Activated CD4-positive, alpha-beta T cell treated with anti-CD3 and anti-CD28 coated beads, Interleukin-2, amount 10 ng/mL, durations not matched to agents 7 days and 5 days (primary cell): ENCODE measurements around the gene WDR64. TPM values are rescaled to one million over a fixed set of nuclear protein-coding genes. Genes with fewer than 3 reads are reported as not detected.

Source experiments
- CTCF ChIA-PET: fragments of 350-600 bp; sonication (Branson Sonifier 250); formaldehyde crosslinking; loops from one replicate; lab custom pipeline; 2021; ENCODE audit warnings: antibody characterized with exemption; lab: Charles Lee
- POLR2A ChIA-PET: fragments of 350-600 bp; sonication (Branson Sonifier 250); formaldehyde crosslinking; loops from one replicate; lab custom pipeline; 2021; ENCODE audit warnings: antibody characterized with exemption; lab: Charles Lee
- DNase-seq: peaks from one replicate; pipeline ENCODE4 v3.0.0-alpha.2; 2020
- H3K27ac Mint-ChIP-seq: one replicate; pipeline ENCODE4 v1.8.0; 2021; ENCODE audit warnings: mild to moderate bottlenecking, moderate library complexity, mixed read lengths
- H3K27me3 Mint-ChIP-seq: one replicate; pipeline ENCODE4 v1.8.0; 2021; ENCODE audit warnings: mixed read lengths
- H3K36me3 Mint-ChIP-seq: one replicate; pipeline ENCODE4 v1.8.0; 2021; ENCODE audit warnings: low read depth, mixed read lengths
- H3K4me1 Mint-ChIP-seq: one replicate; pipeline ENCODE4 v1.8.0; 2021; ENCODE audit warnings: mixed read lengths
- H3K4me3 Mint-ChIP-seq: one replicate; pipeline ENCODE4 v1.8.0; 2021; ENCODE audit warnings: mild to moderate bottlenecking, moderate library complexity, mixed read lengths
- H3K9me3 Mint-ChIP-seq: one replicate; pipeline ENCODE4 v1.8.0; 2021; ENCODE audit warnings: mixed read lengths
- total RNA-seq, 2 experiments: library from RNA; stranded (reverse); gene quantifications; one replicate each; pipeline ENCODE4 v1.2.3, GENCODE V29; 2021

The WDR64 gene
- total RNA-seq, 2 experiments from 2014 or later, result 0.21 to 0.22 TPM

DNA sequence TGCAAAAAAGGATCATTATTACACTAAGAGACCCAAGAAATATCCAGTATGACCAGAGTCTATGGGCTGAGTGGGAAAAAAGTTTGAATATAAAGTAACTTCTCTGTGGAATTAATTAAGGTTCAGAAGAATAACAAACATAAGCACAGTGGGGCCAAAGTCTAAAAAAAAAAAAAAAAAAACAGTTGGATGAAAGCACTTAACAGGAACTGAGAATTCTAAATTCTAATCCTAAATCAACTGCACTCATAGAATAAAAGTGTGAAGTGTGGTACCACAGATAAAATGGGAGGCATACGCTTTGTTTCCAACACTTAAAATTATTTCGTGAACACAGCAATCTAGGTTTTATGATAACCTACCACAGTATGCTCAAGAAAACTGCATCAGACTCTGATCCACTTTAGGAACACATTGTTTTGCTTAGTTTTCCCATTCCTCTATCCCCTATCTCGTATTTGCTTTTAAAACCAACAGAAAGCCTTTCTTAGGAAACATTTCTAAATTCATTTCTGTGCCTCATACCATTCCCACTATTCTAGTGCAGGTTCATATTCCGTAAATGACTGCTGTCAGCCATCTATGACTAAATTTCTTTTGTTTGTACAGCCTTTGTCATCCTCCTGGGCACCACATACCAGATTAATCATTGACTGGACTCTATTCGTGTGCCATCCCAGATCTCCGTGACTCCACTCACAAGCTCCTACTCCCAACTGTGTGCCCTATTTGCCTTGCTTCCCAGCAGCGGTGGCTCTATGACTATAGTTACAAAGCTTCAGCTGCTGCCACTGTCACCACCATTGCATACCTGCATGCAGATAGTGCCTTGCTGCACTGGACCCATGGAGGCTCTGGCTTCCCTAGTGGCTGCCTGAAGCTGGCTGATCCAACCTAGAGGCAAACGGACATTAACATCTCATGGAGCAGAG lies 36.8 kb upstream of the WDR64 start:
- Mint-ChIP-seq H3K9me3 (no peaks in the 10 kb centered on the region), H3K36me3 (peaks cover 4% of the 10 kb centered on the region), H3K27me3 (no peaks in the 10 kb centered on the region), H3K4me1 (peaks cover 3% of the 10 kb centered on the region), H3K4me3 (no peak overlapping the region), H3K27ac (no peak overlapping the region)
- CTCF ChIA-PET, result no interaction called here
- POLR2A ChIA-PET, result no interaction called here
- no peak for DNase-seq

DNA sequence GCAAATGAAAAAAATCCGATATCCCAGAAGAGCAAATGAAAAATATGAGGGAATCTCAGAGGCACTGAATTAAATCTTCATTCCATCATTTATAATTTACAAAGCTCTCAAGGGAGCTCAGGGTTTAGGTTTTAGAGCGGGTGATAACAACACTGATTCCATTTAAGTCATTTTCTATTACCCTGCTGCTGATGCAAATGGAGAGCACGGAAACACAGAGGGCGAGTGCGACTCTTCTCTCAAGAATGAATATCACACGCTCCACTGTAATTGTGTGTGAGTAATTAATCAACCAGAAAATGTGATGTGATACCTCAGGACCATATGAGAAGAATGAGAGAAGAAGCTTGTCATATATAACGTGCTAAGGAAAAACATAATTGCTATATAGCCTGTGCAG lies 34.7 kb upstream of the WDR64 start:
- H3K4me3 Mint-ChIP-seq, result no peak overlapping the region
- H3K36me3 Mint-ChIP-seq, result peaks cover 4% of the 10 kb centered on the region
- ChIA-PET POLR2A (no interaction called here), CTCF (interaction anchor here (1.2 to 1.5 kb wide), 3 partner anchors 9 to 18 kb away, joined by 3 to 5 read pairs (median 4); no protein-coding TSS in a partner anchor)
- no peaks in the 10 kb centered on the region for H3K27me3 Mint-ChIP-seq
- H3K4me1 Mint-ChIP-seq, result peaks cover 3% of the 10 kb centered on the region
- H3K27ac Mint-ChIP-seq, result no peak overlapping the region
- H3K9me3 Mint-ChIP-seq, result no peaks in the 10 kb centered on the region
- no peak for DNase-seq

DNA sequence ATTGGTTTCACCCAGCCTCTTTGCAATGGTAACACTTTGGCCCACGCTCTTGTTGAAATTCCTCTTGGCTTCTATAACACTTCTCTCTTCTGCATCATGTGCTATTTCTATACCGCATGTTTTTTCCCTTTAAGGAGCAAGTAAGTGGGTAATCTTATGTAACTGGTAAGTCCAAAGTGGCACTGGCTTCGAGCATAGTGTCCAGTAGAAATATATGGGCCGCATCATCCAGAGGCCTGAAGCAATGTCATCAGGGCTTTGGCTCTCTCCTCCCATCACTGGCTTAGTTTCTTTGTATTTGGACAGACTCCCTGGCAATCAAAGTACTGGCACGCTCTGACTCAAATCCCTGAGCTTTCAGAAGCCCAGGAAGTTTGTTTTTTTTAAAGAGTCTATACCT lies 29.4 kb upstream of the WDR64 start:
- ChIA-PET CTCF (interaction anchor here (1.5 kb wide), 1 partner anchor 10 kb away, joined by 3 read pairs; no protein-coding TSS in a partner anchor), POLR2A (no interaction called here)

DNA sequence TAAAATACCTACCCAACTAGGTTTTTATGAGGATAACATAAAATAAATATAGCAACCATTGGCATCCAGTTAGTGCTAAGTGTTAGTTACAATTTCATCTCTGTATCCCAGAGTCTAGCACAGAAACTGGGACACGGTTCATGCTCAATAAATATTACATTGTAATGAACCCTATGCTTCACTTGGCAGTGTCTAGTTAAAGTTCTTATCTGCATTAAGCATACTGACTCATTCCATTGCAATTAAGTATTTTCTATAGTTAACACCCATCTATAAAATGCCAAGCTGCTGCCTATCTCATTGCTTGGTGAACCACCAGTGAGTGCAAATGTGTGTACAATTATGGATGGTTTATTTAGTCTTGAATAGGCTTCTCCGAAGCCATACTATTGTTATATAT lies 27.1 kb upstream of the WDR64 start:
- peaks cover 15% of the 10 kb centered on the region for H3K4me1 Mint-ChIP-seq
- H3K27ac Mint-ChIP-seq, result no peak overlapping the region
- ChIA-PET CTCF (no interaction called here), POLR2A (no interaction called here)
- H3K4me3 Mint-ChIP-seq, result no peak overlapping the region
- no peaks in the 10 kb centered on the region for H3K36me3 Mint-ChIP-seq
- no peaks in the 10 kb centered on the region for H3K9me3 Mint-ChIP-seq
- no peaks in the 10 kb centered on the region for H3K27me3 Mint-ChIP-seq
- DNase-seq, result no peak

More for the DNA sequence above, 29.4 kb upstream of the WDR64 start:
- Mint-ChIP-seq H3K4me3 (no peak overlapping the region), H3K27ac (no peak overlapping the region), H3K36me3 (peaks cover 4% of the 10 kb centered on the region), H3K27me3 (no peaks in the 10 kb centered on the region), H3K4me1 (peaks cover 6% of the 10 kb centered on the region), H3K9me3 (no peaks in the 10 kb centered on the region)
- no peak for DNase-seq

DNA sequence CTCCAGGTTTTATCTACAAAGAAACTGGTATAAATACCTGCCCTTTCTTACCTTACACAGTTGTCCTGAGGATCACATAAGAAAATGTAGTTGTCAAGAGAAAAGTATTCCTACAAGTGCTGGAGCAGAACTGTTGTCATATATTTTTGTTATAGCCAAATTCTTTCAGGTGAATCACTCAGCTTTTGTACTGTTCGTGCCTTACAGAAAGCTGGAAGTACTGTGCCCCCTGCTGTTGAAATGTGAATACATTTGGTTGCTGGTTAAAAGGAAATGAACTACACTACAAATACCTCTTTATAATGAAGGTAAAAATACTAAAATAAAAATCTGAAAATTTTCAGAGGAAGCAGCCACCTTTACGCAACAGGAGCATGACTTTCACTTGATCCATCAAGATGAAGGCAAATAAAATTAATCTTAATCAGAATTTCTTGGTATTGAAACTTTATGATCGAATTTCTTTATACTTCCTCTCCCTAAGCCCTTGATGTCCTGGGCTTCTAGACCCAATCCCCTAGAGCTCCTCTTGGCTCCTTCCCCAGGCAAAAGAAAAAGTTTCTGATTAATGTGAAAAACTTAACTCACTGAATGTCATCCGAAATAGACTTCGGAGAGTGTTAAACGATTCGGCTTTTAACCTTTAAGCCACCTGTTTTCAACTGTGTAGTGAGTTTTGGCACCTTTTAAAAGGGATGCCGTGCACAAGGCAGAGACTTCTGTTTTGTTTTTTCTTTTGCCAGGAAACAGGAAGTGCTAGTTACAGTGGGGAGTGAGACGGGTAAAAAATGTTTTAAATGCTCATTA lies 24.4 kb upstream of the WDR64 start:
- H3K4me3 Mint-ChIP-seq, result peak overlapping the region; percentile 65
- H3K27ac Mint-ChIP-seq, result peak overlapping the region; percentile 94
- no peaks in the 10 kb centered on the region for H3K27me3 Mint-ChIP-seq
- POLR2A ChIA-PET, result no interaction called here
- H3K9me3 Mint-ChIP-seq, result no peaks in the 10 kb centered on the region
- CTCF ChIA-PET, result interaction anchor here (0.5 to 1.7 kb wide), 7 partner anchors 9 to 1837 kb away, joined by 3 to 4 read pairs (median 3); no protein-coding TSS in a partner anchor
- DNase-seq, result peak; percentile 74
- H3K36me3 Mint-ChIP-seq, result peaks cover 10% of the 10 kb centered on the region
- H3K4me1 Mint-ChIP-seq, result peaks cover 23% of the 10 kb centered on the region

DNA sequence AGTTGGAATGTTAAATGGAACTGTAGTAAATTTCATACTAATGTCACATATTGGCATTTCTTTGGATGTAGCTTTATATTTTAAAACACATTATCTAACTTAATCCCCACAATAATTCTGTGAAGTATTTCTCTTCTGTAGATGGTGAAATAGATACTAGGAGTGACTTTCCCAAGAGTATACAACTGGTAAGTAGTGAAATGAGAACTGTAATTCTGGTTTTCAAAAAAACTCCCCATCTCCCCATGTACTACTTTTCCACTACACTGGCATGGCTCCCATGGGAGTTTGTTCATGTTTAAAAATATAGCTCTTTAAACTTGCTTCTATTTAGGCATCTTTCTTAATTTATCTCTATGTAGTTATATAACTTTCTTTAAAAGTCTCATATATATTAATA lies 22.1 kb upstream of the WDR64 start:
- CTCF ChIA-PET, result no interaction called here
- Mint-ChIP-seq H3K36me3 (peaks cover 20% of the 10 kb centered on the region), H3K4me1 (peaks cover 29% of the 10 kb centered on the region), H3K27ac (no peak overlapping the region), H3K4me3 (no peak overlapping the region), H3K27me3 (no peaks in the 10 kb centered on the region), H3K9me3 (no peaks in the 10 kb centered on the region)
- no peak for DNase-seq
- POLR2A ChIA-PET, result no interaction called here

DNA sequence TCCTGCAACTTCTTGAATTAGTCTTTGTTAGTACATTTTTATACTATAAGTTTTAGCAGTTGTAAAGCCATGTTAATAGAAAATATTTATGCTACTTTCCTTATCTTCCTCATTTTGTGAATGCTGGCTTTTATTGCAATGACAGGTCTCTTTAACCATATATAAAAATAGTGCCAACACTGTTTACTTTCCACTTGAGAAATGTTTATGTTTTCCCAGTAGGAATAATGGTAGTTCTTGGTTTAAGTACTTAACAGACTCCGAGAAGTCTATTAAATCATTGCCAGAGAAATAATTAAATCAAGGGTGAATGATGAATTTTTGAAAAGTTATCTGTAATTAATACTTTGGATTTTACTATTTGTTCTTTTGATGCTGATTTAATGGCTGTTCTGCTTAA lies 21.6 kb upstream of the WDR64 start:
- H3K27ac Mint-ChIP-seq, result no peak overlapping the region
- ChIA-PET CTCF (no interaction called here), POLR2A (no interaction called here)
- H3K4me3 Mint-ChIP-seq, result no peak overlapping the region
- H3K4me1 Mint-ChIP-seq, result peaks cover 33% of the 10 kb centered on the region
- H3K36me3 Mint-ChIP-seq, result peaks cover 25% of the 10 kb centered on the region
- no peaks in the 10 kb centered on the region for H3K9me3 Mint-ChIP-seq
- H3K27me3 Mint-ChIP-seq, result no peaks in the 10 kb centered on the region
- DNase-seq, result no peak

DNA sequence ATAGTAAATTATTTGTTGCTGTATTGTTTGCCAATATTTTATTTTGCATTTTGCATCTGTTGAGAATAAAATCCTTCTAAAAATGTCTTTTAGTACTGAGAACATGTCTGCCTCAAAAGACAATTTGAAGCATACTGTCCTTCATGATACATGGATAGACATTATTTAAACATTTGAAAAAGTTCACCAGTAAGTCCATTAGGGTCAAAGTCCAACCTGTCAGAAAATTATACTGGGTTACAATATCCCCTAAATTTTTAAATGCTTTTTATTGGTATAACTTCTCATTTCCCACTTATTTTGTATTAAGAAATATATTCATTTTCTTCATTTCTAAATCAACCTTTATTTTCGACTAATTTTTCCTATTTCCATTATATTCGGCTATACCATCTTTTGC lies 21.2 kb upstream of the WDR64 start:
- no peak for DNase-seq
- H3K27ac Mint-ChIP-seq, result no peak overlapping the region
- CTCF ChIA-PET, result no interaction called here
- no peaks in the 10 kb centered on the region for H3K9me3 Mint-ChIP-seq
- H3K4me1 Mint-ChIP-seq, result peaks cover 36% of the 10 kb centered on the region
- H3K36me3 Mint-ChIP-seq, result peaks cover 28% of the 10 kb centered on the region
- no peak overlapping the region for H3K4me3 Mint-ChIP-seq
- POLR2A ChIA-PET, result no interaction called here
- no peaks in the 10 kb centered on the region for H3K27me3 Mint-ChIP-seq

DNA sequence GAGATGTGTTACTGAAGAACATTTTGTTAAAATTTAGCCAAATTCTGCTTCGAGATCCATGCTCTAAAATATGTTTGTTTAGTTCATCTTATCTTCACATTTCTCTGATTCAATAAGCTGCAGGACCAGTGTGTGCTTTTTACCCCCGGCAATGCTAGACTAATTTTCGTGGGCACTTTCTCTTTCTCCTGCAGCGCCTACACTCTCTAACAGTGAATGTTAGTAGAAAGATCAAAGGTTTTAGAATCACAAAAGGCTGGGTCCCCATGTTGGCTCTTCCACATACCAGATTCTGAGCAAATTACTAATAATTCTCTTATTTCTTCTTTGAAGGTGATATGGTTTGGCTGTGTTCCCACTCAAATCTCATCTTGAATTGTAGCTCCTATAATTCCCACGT lies 20.4 kb upstream of the WDR64 start:
- Mint-ChIP-seq H3K36me3 (peaks cover 29% of the 10 kb centered on the region), H3K4me3 (no peak overlapping the region), H3K4me1 (peaks cover 40% of the 10 kb centered on the region), H3K27me3 (no peaks in the 10 kb centered on the region), H3K27ac (no peak overlapping the region), H3K9me3 (no peaks in the 10 kb centered on the region)
- DNase-seq, result no peak
- ChIA-PET POLR2A (no interaction called here), CTCF (interaction anchor here (1.1 kb wide), 1 partner anchor 9 kb away, joined by 3 read pairs; no protein-coding TSS in a partner anchor)

DNA sequence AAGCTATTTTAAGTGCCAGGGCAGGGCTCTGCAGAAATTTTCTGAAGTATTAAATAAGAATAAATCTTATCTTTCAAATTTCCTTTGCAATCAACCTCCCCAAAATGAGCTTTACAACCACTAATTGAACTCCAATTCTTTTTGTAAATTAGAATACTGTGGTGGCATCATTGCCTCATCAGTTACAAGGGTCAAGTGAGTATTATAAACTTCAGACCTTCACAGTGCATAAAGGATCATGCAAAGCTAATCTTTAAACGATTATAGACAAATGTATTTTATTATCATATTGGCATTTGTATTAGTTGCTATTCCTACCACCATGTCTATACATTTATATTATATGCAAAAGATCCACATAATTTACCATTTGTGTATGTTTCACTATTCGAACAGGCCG lies 19.1 kb upstream of the WDR64 start:
- H3K36me3 Mint-ChIP-seq, result peaks cover 41% of the 10 kb centered on the region
- no peak overlapping the region for H3K27ac Mint-ChIP-seq
- H3K4me1 Mint-ChIP-seq, result peaks cover 44% of the 10 kb centered on the region
- CTCF ChIA-PET, result interaction anchor here (1.1 kb wide), 1 partner anchor 11 kb away, joined by 3 read pairs; no protein-coding TSS in a partner anchor
- DNase-seq, result no peak
- H3K27me3 Mint-ChIP-seq, result no peaks in the 10 kb centered on the region
- H3K9me3 Mint-ChIP-seq, result no peaks in the 10 kb centered on the region
- POLR2A ChIA-PET, result no interaction called here
- H3K4me3 Mint-ChIP-seq, result no peak overlapping the region

DNA sequence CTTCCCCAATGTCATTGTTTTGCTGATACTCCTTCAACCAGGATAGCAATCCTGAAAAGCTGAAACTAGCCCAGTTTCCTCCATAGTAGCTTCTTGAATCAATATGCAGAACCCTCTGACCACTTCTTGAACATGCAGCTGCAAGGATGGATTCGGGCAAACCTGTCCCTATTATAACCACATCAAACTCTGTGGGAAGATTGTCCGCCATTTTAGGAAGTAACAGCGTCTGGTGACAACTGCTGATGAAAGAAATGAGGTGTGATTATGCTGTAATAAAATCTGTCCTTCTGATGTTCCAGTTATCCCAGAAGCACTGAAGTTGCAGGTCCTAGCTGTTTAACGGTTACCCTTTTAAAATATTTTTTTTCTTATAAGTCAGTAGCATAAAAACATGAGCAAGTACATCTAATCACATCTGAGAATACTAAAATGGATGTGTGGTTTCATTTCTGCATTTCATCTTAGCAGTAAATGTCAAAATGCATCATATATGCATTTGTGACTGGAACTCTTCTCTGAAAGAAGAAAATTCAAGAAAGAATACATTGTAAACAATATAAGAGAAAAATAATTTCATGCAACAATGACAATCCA lies 16.4 kb upstream of the WDR64 start:
- ChIA-PET CTCF (interaction anchor here (0.8 to 0.9 kb wide), 2 partner anchors 16 to 18 kb away, joined by 3 read pairs; no protein-coding TSS in a partner anchor), POLR2A (no interaction called here)

DNA sequence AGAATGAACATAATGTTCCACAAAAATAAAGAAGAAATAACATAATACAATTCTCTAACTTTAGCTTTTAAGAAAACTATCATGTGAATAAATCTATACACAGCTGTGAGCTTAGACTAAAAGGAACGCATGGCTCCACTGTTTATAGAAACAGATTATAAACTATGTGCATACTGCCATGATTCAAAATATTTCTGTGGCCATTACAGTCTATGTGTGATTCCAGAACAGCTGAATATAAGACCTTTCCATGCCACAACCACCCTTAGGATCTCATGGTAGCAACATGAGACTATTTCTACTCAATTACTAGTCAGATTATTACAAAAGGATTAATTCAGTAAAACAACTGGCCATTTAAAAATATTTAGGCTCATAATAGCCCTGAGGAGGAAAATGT lies 15.8 kb upstream of the WDR64 start:
- H3K27ac Mint-ChIP-seq, result no peak overlapping the region
- no peak for DNase-seq
- no peaks in the 10 kb centered on the region for H3K9me3 Mint-ChIP-seq
- CTCF ChIA-PET, result interaction anchor here (0.9 to 1.4 kb wide), 2 partner anchors 9 to 17 kb away, joined by 3 to 4 read pairs; no protein-coding TSS in a partner anchor
- peaks cover 44% of the 10 kb centered on the region for H3K36me3 Mint-ChIP-seq
- POLR2A ChIA-PET, result no interaction called here
- H3K4me1 Mint-ChIP-seq, result peaks cover 56% of the 10 kb centered on the region
- H3K27me3 Mint-ChIP-seq, result no peaks in the 10 kb centered on the region
- H3K4me3 Mint-ChIP-seq, result no peak overlapping the region

More for the DNA sequence above, 16.4 kb upstream of the WDR64 start:
- DNase-seq, result no peak
- H3K36me3 Mint-ChIP-seq, result peaks cover 44% of the 10 kb centered on the region
- no peaks in the 10 kb centered on the region for H3K9me3 Mint-ChIP-seq
- H3K27ac Mint-ChIP-seq, result no peak overlapping the region
- H3K4me3 Mint-ChIP-seq, result no peak overlapping the region
- no peaks in the 10 kb centered on the region for H3K27me3 Mint-ChIP-seq
- peaks cover 51% of the 10 kb centered on the region for H3K4me1 Mint-ChIP-seq
